GM12864 (cell line): ENCODE data around the gene TOMM20.
"Not testable (repeated sequence)": the region's sequence is repeated elsewhere in the genome, so short reads cannot be mapped to it uniquely, and the experiment has no call there.

Experiments used
- DNase-seq: peaks from one replicate; pipeline ENCODE4 v3.0.0-alpha.2; 2011; ENCODE audit warnings: low read depth
- H3K4me3 ChIP-seq: 2 replicates; pipeline ENCODE4 v1.5.1; 2011; ENCODE audit warnings: mild to moderate bottlenecking, low read depth, low read length, control low read depth
- CTCF ChIP-seq: IDR thresholded peaks from 2 replicates; pipeline ENCODE4 v1.5.1; 2011; ENCODE audit warnings: low read depth, mild to moderate bottlenecking, moderate library complexity, low read length, control low read depth, inconsistent platforms; ENCODE audit errors: missing control alignments

Gene TOMM20

GRCh38 chr1:235073968-235074522 is 54.6 kb downstream of the TOMM20 start:
- TF ChIP-seq CTCF: no peak
- DNase-seq: no peak
- H3K4me3 ChIP-seq: no peak overlapping the region

GRCh38 chr1:235073331-235073967 is 55.2 kb downstream of the TOMM20 start:
- H3K4me3 ChIP-seq: no peak overlapping the region
- no peak for TF ChIP-seq CTCF
- DNase-seq: no peak

GRCh38 chr1:235072577-235072976 is 56.1 kb downstream of the TOMM20 start:
- not testable (repeated sequence) for H3K4me3 ChIP-seq, DNase-seq

- H3K4me3 ChIP-seq: no peak overlapping the region
- DNase-seq: no peak
- TF ChIP-seq CTCF: no peak
These were observed 56.5 kb downstream of the TOMM20 start for GRCh38 chr1:235072096-235072495.

GRCh38 chr1:235070819-235071218 is 57.8 kb downstream of the TOMM20 start:
- H3K4me3 ChIP-seq: no peak overlapping the region
- no peak for DNase-seq
- TF ChIP-seq CTCF: no peak

GRCh38 chr1:235069577-235070563 is 58.8 kb downstream of the TOMM20 start:
- no peak for DNase-seq
- TF ChIP-seq CTCF: no peak
- no peak overlapping the region for H3K4me3 ChIP-seq

GRCh38 chr1:235069176-235069575 is 59.5 kb downstream of the TOMM20 start:
- no peak for TF ChIP-seq CTCF
- no peak for DNase-seq
- H3K4me3 ChIP-seq: no peak overlapping the region
